Activated CD4-positive, alpha-beta T cell treated with anti-CD3 and anti-CD28 coated beads, Interleukin-2, amount 10 ng/mL, durations not matched to agents 7 days and 5 days (primary cell): ENCODE data around the gene SLC2A5. TPM values are rescaled to one million over a fixed set of nuclear protein-coding genes. Genes with fewer than 3 reads are reported as not detected.
"Not testable (repeated sequence)": the region's sequence is repeated elsewhere in the genome, so short reads cannot be mapped to it uniquely, and the experiment has no call there.

ENCODE experiments used
- CTCF ChIA-PET: fragments of 350-600 bp; sonication (Branson Sonifier 250); formaldehyde crosslinking; loops from one replicate; lab custom pipeline; 2021; ENCODE audit warnings: antibody characterized with exemption; lab: Charles Lee
- POLR2A ChIA-PET: fragments of 350-600 bp; sonication (Branson Sonifier 250); formaldehyde crosslinking; loops from one replicate; lab custom pipeline; 2021; ENCODE audit warnings: antibody characterized with exemption; lab: Charles Lee
- DNase-seq: peaks from one replicate; pipeline ENCODE4 v3.0.0-alpha.2; 2020
- H3K27ac Mint-ChIP-seq: one replicate; pipeline ENCODE4 v1.8.0; 2021; ENCODE audit warnings: mild to moderate bottlenecking, moderate library complexity, mixed read lengths
- H3K27me3 Mint-ChIP-seq: one replicate; pipeline ENCODE4 v1.8.0; 2021; ENCODE audit warnings: mixed read lengths
- H3K36me3 Mint-ChIP-seq: one replicate; pipeline ENCODE4 v1.8.0; 2021; ENCODE audit warnings: low read depth, mixed read lengths
- H3K4me1 Mint-ChIP-seq: one replicate; pipeline ENCODE4 v1.8.0; 2021; ENCODE audit warnings: mixed read lengths
- H3K4me3 Mint-ChIP-seq: one replicate; pipeline ENCODE4 v1.8.0; 2021; ENCODE audit warnings: mild to moderate bottlenecking, moderate library complexity, mixed read lengths
- H3K9me3 Mint-ChIP-seq: one replicate; pipeline ENCODE4 v1.8.0; 2021; ENCODE audit warnings: mixed read lengths
- total RNA-seq, 2 experiments: library from RNA; stranded (reverse); gene quantifications; one replicate each; pipeline ENCODE4 v1.2.3, GENCODE V29; 2021

SLC2A5 gene
- total RNA-seq, 2 experiments from 2014 or later: not detected

- peak; percentile 48 for DNase-seq
- POLR2A ChIA-PET: no interaction called here
Observed at GRCh38 chr1:9101510-9102146, 32.2 kb upstream of the SLC2A5 start.

GRCh38 chr1:9100471-9101043 is 31.1 kb upstream of the SLC2A5 start:
- ChIA-PET POLR2A (no interaction called here), CTCF (interaction anchor here (0.6 to 2.0 kb wide), 3 partner anchors 11 to 242 kb away, joined by 3 to 14 read pairs (median 3); no protein-coding TSS in a partner anchor)
- no peak overlapping the region for H3K27ac Mint-ChIP-seq
- peaks cover 6% of the 10 kb centered on the region for H3K27me3 Mint-ChIP-seq
- H3K4me1 Mint-ChIP-seq: no peaks in the 10 kb centered on the region
- no peaks in the 10 kb centered on the region for H3K9me3 Mint-ChIP-seq
- H3K36me3 Mint-ChIP-seq: no peaks in the 10 kb centered on the region
- no peak overlapping the region for H3K4me3 Mint-ChIP-seq
- DNase-seq: no peak

More at GRCh38 chr1:9101510-9102146, 32.2 kb upstream of the SLC2A5 start:
- CTCF ChIA-PET: interaction anchor here (0.7 to 2.0 kb wide), 8 partner anchors 10 to 243 kb away, joined by 3 to 14 read pairs (median 3); no protein-coding TSS in a partner anchor
- Mint-ChIP-seq H3K27ac (no peak overlapping the region), H3K36me3 (no peaks in the 10 kb centered on the region), H3K4me3 (no peak overlapping the region), H3K9me3 (no peaks in the 10 kb centered on the region), H3K4me1 (no peaks in the 10 kb centered on the region), H3K27me3 (peaks cover 2% of the 10 kb centered on the region)

- H3K4me3 Mint-ChIP-seq: no peak overlapping the region
- ChIA-PET POLR2A (no interaction called here), CTCF (interaction anchor here (0.6 kb wide), 1 partner anchor 299 kb away, joined by 4 read pairs; no protein-coding TSS in a partner anchor)
- H3K27me3 Mint-ChIP-seq: peaks cover 7% of the 10 kb centered on the region
- H3K27ac Mint-ChIP-seq: no peak overlapping the region
- no peak for DNase-seq
- H3K36me3 Mint-ChIP-seq: no peaks in the 10 kb centered on the region
- H3K9me3 Mint-ChIP-seq: no peaks in the 10 kb centered on the region
- no peaks in the 10 kb centered on the region for H3K4me1 Mint-ChIP-seq
Observed at GRCh38 chr1:9099555-9099954, 30.1 kb upstream of the SLC2A5 start.

GRCh38 chr1:9097947-9098705 is 28.7 kb upstream of the SLC2A5 start:
- H3K9me3 Mint-ChIP-seq: no peaks in the 10 kb centered on the region
- DNase-seq: no peak
- H3K27ac Mint-ChIP-seq: no peak overlapping the region
- H3K36me3 Mint-ChIP-seq: no peaks in the 10 kb centered on the region
- no peaks in the 10 kb centered on the region for H3K4me1 Mint-ChIP-seq
- ChIA-PET POLR2A (no interaction called here), CTCF (interaction anchor here (0.6 to 1.5 kb wide), 4 partner anchors 8 to 360 kb away, joined by 3 to 5 read pairs (median 4); no protein-coding TSS in a partner anchor)
- peaks cover 7% of the 10 kb centered on the region for H3K27me3 Mint-ChIP-seq
- H3K4me3 Mint-ChIP-seq: no peak overlapping the region

- Mint-ChIP-seq H3K27ac (no peak overlapping the region), H3K27me3 (peaks cover 7% of the 10 kb centered on the region), H3K9me3 (no peaks in the 10 kb centered on the region), H3K4me1 (no peaks in the 10 kb centered on the region), H3K4me3 (no peak overlapping the region), H3K36me3 (no peaks in the 10 kb centered on the region)
- ChIA-PET POLR2A (no interaction called here), CTCF (interaction anchor here (1.4 kb wide), 1 partner anchor 15 kb away, joined by 4 read pairs; no protein-coding TSS in a partner anchor)
- no peak for DNase-seq
Observed at GRCh38 chr1:9095818-9096217, 26.4 kb upstream of the SLC2A5 start.

- H3K4me1 Mint-ChIP-seq, H3K4me3 Mint-ChIP-seq, H3K9me3 Mint-ChIP-seq, H3K36me3 Mint-ChIP-seq, DNase-seq, H3K27ac Mint-ChIP-seq, POLR2A ChIA-PET, H3K27me3 Mint-ChIP-seq: not testable (repeated sequence)
- CTCF ChIA-PET: interaction anchor here (1.3 kb wide), 1 partner anchor 16 kb away, joined by 3 read pairs; no protein-coding TSS in a partner anchor
Observed at GRCh38 chr1:9093996-9094595, 24.7 kb upstream of the SLC2A5 start.

- POLR2A ChIA-PET: no interaction called here
- no peak for DNase-seq
- Mint-ChIP-seq H3K36me3 (no peaks in the 10 kb centered on the region), H3K4me1 (no peaks in the 10 kb centered on the region), H3K27ac (no peak overlapping the region), H3K4me3 (no peak overlapping the region), H3K9me3 (no peaks in the 10 kb centered on the region), H3K27me3 (peaks cover 14% of the 10 kb centered on the region)
- CTCF ChIA-PET: interaction anchor here (0.6 to 1.3 kb wide), 2 partner anchors 17 to 1048 kb away, joined by 3 to 4 read pairs; no protein-coding TSS in a partner anchor
Observed at GRCh38 chr1:9093581-9093980, 24.1 kb upstream of the SLC2A5 start.

- Mint-ChIP-seq H3K4me3 (no peak overlapping the region), H3K27me3 (peaks cover 17% of the 10 kb centered on the region), H3K27ac (no peak overlapping the region), H3K4me1 (no peaks in the 10 kb centered on the region), H3K9me3 (no peaks in the 10 kb centered on the region), H3K36me3 (no peaks in the 10 kb centered on the region)
- ChIA-PET CTCF (interaction anchor here (0.6 to 1.3 kb wide), 3 partner anchors 13 to 1049 kb away, joined by 3 to 4 read pairs (median 3); no protein-coding TSS in a partner anchor), POLR2A (no interaction called here)
- DNase-seq: no peak
Observed at GRCh38 chr1:9093091-9093490, 23.7 kb upstream of the SLC2A5 start.

GRCh38 chr1:9088807-9089206 is 19.4 kb upstream of the SLC2A5 start:
- ChIA-PET POLR2A (no interaction called here), CTCF (no interaction called here)
- peaks cover 24% of the 10 kb centered on the region for H3K27me3 Mint-ChIP-seq
- no peak overlapping the region for H3K4me3 Mint-ChIP-seq
- H3K9me3 Mint-ChIP-seq: no peaks in the 10 kb centered on the region
- DNase-seq: no peak
- H3K36me3 Mint-ChIP-seq: no peaks in the 10 kb centered on the region
- no peak overlapping the region for H3K27ac Mint-ChIP-seq
- peaks cover 5% of the 10 kb centered on the region for H3K4me1 Mint-ChIP-seq

- Mint-ChIP-seq H3K9me3 (no peaks in the 10 kb centered on the region), H3K27me3 (peaks cover 24% of the 10 kb centered on the region), H3K4me1 (peaks cover 17% of the 10 kb centered on the region), H3K36me3 (no peaks in the 10 kb centered on the region), H3K4me3 (no peak overlapping the region), H3K27ac (no peak overlapping the region)
- DNase-seq: no peak
- CTCF ChIA-PET: interaction anchor here (0.7 kb wide), 1 partner anchor 110 kb away, joined by 3 read pairs; no protein-coding TSS in a partner anchor
- POLR2A ChIA-PET: no interaction called here
Observed at GRCh38 chr1:9087411-9088125, 18.1 kb upstream of the SLC2A5 start.

GRCh38 chr1:9086796-9087195 is 17.4 kb upstream of the SLC2A5 start:
- H3K9me3 Mint-ChIP-seq: no peaks in the 10 kb centered on the region
- H3K36me3 Mint-ChIP-seq: no peaks in the 10 kb centered on the region
- H3K4me1 Mint-ChIP-seq: peaks cover 23% of the 10 kb centered on the region
- H3K27me3 Mint-ChIP-seq: peaks cover 26% of the 10 kb centered on the region
- DNase-seq: no peak
- no peak overlapping the region for H3K27ac Mint-ChIP-seq
- no peak overlapping the region for H3K4me3 Mint-ChIP-seq
- CTCF ChIA-PET: interaction anchor here (0.7 to 1.0 kb wide), 3 partner anchors 82 to 228 kb away, joined by 3 to 4 read pairs (median 3); no protein-coding TSS in a partner anchor
- POLR2A ChIA-PET: no interaction called here

GRCh38 chr1:9086045-9086444 is 16.6 kb upstream of the SLC2A5 start:
- DNase-seq: no peak
- no peaks in the 10 kb centered on the region for H3K36me3 Mint-ChIP-seq
- no peaks in the 10 kb centered on the region for H3K9me3 Mint-ChIP-seq
- peaks cover 27% of the 10 kb centered on the region for H3K27me3 Mint-ChIP-seq
- no peak overlapping the region for H3K27ac Mint-ChIP-seq
- ChIA-PET POLR2A (no interaction called here), CTCF (interaction anchor here (1.0 kb wide), 1 partner anchor 81 kb away, joined by 4 read pairs; no protein-coding TSS in a partner anchor)
- peaks cover 25% of the 10 kb centered on the region for H3K4me1 Mint-ChIP-seq
- no peak overlapping the region for H3K4me3 Mint-ChIP-seq
